Bronchial epithelial cell (primary cell): ENCODE data around the gene NLRP6. TPM values are rescaled to one million over a fixed set of nuclear protein-coding genes. Genes with fewer than 3 reads are reported as not detected.
"Not testable (repeated sequence)": the region's sequence is repeated elsewhere in the genome, so short reads cannot be mapped to it uniquely, and the experiment has no call there.

Experiments used
- DNase-seq: peaks from one replicate; pipeline ENCODE4 v3.0.0-alpha.2; 2010; ENCODE audit warnings: low read depth
- FAIRE-seq: peaks from 2 replicates; lab custom pipeline; 2011; peaks lifted over from hg19 to GRCh38; lab: Jason Lieb, UNC
- H3K27me3 ChIP-seq: 2 replicates; pipeline ENCODE4 v1.5.1; 2011; ENCODE audit warnings: low read length; ENCODE audit not compliant: control insufficient read depth, insufficient read depth
- H3K36me3 ChIP-seq: 2 replicates; pipeline ENCODE4 v1.5.1; 2011; ENCODE audit warnings: low read length; ENCODE audit not compliant: control insufficient read depth, insufficient read depth
- H3K4me3 ChIP-seq: 2 replicates; pipeline ENCODE4 v1.5.1; 2011; ENCODE audit warnings: mild to moderate bottlenecking, low read depth, low read length, control low read depth
- total RNA-seq: library from RNA; depleted of rRNA; stranded (reverse); fragments of >200 nt; gene quantifications from 2 replicates; pipeline ENCODE4 v1.2.1, GENCODE V29; 2014
- TF ChIP-seq, protein P1 (sequence below): IDR thresholded peaks from 2 replicates; pipeline ENCODE4 v1.5.1; 2011; ENCODE audit warnings: mild to moderate bottlenecking, moderate library complexity, low read length, control low read depth, inconsistent platforms; ENCODE audit not compliant: insufficient read depth, severe bottlenecking

NLRP6 gene
- total RNA-seq, 1 donor from 2014 or later: not detected

DNA sequence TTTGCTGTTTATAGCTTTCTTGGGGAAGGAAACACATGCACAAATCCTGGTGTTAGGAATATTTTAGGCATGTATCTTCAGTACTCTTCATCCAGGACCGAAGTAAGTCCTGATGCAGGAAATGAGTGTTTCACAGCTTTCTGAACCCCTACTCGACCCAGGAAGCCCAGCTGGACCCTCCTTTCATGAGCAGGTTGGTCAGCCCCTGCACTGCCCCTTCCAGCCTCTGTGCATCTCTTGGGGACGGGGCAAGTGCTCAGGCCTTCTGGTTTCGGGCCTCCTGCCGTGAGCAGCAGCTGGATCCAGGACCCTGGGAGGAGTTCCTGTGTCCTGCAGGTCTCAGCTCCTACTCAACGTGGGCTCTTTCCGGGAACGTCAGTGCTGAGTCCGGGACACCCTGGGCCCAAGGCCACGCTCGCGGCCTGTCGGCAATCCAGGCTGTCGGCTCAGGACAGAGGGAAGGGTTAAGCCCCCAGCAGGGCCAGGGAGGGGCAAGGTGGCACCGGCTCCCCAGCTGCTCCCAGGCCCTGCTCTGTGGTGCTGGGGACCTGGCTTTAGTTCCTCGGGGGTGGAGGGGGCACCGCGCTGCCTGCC, 31.9 kb downstream of the NLRP6 start:
- FAIRE-seq, H3K27me3 ChIP-seq, H3K4me3 ChIP-seq, DNase-seq, H3K36me3 ChIP-seq: not testable (repeated sequence)

DNA sequence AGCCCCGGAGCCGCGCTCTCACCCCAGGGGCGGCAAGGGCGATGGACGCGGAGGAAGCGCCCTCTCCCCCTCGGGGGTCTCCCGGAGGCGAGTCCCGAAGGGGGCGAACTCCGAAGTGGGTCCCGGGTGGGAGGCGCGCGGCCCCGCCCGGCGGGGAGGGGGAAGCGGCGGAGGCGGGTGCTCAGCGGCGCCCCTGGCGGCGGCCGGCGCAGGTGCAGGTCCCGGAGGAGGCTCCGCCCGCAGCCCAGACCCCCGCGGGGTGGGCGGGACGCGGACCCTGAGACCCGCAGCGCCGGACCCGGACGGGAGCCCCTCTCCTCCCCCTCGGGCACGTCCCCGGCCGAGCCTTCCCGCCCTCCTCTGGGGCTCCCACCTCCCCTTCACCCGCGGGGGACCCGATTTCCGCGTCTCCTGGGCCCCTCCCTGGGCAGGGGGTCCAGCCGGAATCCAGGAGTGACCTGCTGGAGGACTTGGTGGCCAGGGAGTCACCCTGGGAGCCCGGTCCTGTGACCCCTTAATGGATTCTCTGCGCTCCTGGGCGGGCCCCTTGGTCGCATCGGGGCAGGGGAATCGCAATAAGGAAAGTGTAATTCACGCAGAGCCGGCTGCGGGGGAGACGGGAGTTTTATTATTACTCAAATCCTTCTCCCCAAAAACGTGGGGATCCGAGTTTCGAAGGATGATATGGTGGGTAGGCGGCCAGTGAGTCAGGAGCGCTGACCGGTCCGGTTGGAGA, 33.0 kb downstream of the NLRP6 start:
- FAIRE-seq, DNase-seq, H3K36me3 ChIP-seq, H3K27me3 ChIP-seq: not testable (repeated sequence)
- H3K4me3 ChIP-seq: peak overlapping the region; percentile 13

DNA sequence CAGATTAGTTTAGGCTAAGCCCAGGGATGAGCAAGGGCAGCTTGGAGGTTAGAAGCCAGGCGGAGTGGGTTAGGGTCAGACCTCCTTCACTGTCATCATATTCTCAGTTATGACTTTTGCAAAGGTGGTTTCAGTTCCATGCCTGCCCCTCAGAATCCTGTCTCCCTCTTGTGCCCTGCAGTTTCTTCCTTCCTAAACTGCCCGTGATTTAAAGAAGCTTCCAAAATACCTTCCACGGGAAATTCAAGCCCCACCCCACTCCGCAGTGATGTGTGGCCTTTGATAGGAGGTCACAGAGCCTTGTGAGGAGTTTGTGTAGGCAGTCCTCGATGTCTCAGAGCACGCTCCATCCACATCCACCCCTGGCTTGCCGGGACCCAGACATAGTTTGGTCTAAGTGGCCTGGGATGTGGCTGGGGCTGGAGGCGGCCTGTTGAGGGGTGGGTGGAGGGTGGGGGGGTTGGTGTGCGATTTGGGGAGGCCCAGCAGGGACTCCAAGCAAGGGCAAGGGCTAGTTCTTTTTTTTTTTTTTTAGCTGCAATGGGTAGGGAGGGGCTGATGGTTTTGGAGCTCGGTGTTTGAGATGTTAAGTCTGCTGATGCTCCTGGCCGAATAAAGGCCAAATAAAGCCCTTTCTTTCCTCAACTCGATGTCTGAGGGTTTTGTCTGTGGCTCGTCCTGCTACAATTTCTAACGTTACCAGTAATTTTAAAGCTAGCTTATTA, 34.0 kb downstream of the NLRP6 start:
- H3K4me3 ChIP-seq: no peak overlapping the region
- peaks cover 2% of the 10 kb centered on the region for H3K27me3 ChIP-seq
- FAIRE-seq: no peak

DNA sequence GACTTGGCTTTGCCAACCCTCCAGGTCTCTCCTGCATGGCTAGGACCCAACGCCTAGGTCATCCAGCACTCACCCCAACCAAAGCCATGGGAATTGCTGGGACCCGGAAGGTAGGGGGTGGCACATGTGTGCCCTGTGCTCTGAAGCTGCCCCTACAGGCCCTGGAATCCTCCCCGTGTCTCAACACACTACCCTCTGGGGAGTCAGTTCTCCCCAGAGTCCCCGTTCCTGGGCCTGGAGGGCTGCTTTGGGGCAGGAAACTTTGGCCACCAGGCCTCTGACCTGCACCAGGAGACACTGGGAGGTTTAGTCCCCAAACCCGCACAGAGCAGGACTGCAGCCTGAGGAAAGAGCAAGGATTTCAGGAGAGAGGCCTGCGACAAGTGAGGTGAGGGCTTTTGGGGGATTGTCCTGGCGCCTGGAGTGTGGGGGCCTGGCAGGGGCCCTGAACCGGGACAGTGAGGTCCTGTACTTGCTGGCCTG, 35.1 kb downstream of the NLRP6 start:
- peaks cover 2% of the 10 kb centered on the region for H3K27me3 ChIP-seq
- TF ChIP-seq, protein P1, sequence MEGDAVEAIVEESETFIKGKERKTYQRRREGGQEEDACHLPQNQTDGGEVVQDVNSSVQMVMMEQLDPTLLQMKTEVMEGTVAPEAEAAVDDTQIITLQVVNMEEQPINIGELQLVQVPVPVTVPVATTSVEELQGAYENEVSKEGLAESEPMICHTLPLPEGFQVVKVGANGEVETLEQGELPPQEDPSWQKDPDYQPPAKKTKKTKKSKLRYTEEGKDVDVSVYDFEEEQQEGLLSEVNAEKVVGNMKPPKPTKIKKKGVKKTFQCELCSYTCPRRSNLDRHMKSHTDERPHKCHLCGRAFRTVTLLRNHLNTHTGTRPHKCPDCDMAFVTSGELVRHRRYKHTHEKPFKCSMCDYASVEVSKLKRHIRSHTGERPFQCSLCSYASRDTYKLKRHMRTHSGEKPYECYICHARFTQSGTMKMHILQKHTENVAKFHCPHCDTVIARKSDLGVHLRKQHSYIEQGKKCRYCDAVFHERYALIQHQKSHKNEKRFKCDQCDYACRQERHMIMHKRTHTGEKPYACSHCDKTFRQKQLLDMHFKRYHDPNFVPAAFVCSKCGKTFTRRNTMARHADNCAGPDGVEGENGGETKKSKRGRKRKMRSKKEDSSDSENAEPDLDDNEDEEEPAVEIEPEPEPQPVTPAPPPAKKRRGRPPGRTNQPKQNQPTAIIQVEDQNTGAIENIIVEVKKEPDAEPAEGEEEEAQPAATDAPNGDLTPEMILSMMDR: no peak
- no peaks in the 10 kb centered on the region for H3K36me3 ChIP-seq
- H3K4me3 ChIP-seq: no peak overlapping the region
- FAIRE-seq (no peak), DNase-seq (no peak)

More for the DNA sequence above, 34.0 kb downstream of the NLRP6 start:
- DNase-seq: no peak
- no peaks in the 10 kb centered on the region for H3K36me3 ChIP-seq
- TF ChIP-seq, protein P1: no peak

DNA sequence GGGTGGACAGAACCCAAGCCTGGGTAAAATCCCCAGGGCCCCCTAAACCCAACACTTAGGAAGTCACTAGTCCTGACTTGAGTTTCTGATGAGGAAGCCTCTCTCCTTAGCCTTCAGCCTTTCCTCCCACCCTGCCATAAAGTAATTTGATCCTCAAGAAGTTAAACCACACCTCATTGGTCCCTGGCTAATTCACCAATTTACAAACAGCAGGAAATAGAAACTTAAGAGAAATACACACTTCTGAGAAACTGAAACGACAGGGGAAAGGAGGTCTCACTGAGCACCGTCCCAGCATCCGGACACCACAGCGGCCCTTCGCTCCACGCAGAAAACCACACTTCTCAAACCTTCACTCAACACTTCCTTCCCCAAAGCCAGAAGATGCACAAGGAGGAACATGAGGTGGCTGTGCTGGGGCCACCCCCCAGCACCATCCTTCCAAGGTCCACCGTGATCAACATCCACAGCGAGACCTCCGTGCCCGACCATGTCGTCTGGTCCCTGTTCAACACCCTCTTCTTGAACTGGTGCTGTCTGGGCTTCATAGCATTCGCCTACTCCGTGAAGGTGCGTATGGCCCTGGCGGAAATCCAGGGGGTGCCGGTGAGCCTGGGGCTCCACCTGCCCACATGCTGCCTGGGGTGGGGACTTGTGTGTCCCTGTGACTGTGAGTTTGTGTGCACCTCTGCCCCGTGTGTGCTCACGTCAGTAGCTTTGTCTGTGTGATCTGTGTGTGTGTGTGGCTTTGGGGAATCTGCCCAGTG, 35.8 kb downstream of the NLRP6 start, which contains the start of gene IFITM1:
Gene IFITM1 (plus strand): TSS at position 254 of the 767 bp plus-strand sequence. CDS start 131 bp downstream, at position 385.
- Histone ChIP-seq H3K27me3 (peaks cover 2% of the 10 kb centered on the region), H3K4me3 (peak within 1 kb of the TSS; percentile 27), H3K36me3 (no peaks in the 10 kb centered on the region)
- FAIRE-seq (no peak), DNase-seq (peak; percentile 70)
- TF ChIP-seq, protein P1: no peak

DNA sequence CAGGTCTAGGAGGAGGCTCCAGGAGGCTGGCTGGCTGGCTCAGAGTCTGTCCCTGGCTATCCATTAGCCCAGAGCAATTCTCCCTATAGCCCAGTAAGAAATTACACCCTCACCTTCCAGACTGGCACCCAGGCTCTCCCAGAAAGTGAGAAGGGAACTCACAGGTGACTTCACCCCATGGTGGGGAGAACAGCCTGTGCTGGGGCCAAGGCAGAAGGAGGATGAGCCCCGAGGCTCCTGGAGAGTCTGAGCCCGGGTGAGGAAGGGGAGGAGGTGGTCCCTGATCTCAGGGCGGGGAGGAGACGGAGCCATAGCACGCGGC, 36.3 kb downstream of the NLRP6 start:
- not testable (repeated sequence) for FAIRE-seq, H3K36me3 ChIP-seq, H3K27me3 ChIP-seq, DNase-seq
- H3K4me3 ChIP-seq: peak overlapping the region; percentile 27

DNA sequence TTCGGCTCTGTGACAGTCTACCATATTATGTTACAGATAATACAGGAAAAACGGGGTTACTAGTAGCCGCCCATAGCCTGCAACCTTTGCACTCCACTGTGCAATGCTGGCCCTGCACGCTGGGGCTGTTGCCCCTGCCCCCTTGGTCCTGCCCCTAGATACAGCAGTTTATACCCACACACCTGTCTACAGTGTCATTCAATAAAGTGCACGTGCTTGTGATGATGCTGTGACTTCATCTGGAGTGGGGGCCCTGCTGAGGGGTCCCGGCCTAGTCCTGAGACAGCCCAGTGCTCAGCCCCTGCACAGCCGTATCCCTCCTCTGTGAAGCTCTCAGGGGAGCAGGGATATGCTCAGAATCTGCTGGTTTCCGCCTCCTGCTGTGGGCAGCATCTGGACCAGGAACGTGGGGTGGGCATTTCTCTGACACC, 36.9 kb downstream of the NLRP6 start:
- peaks cover 2% of the 10 kb centered on the region for H3K27me3 ChIP-seq
- TF ChIP-seq, protein P1: no peak
- no peak overlapping the region for H3K4me3 ChIP-seq
- no peak for FAIRE-seq
- H3K36me3 ChIP-seq: no peaks in the 10 kb centered on the region
- no peak for DNase-seq
